Hepatocyte (in vitro differentiated cells): Measurements from ENCODE around the gene IL2RA. TPM values are rescaled to one million over a fixed set of nuclear protein-coding genes. Genes with fewer than 3 reads are reported as not detected.

Experiments
- DNase-seq: peaks from one replicate; pipeline ENCODE4 v3.0.0-alpha.2; 2016; ENCODE audit warnings: low spot score
- H2AFZ ChIP-seq: fragments of 200-600 bp; sonication (generic); 2 replicates; pipeline ENCODE4 v1.6.0; 2016; ENCODE audit warnings: antibody characterized with exemption, mild to moderate bottlenecking
- H3K27ac ChIP-seq: fragments of 200-600 bp; sonication (generic); 2 replicates; pipeline ENCODE4 v1.5.1; 2016; ENCODE audit warnings: mild to moderate bottlenecking
- H3K27me3 ChIP-seq: fragments of 200-600 bp; sonication (generic); 2 replicates; pipeline ENCODE4 v1.6.1; 2016
- H3K36me3 ChIP-seq: fragments of 200-600 bp; sonication (generic); replicated peaks from 2 replicates; pipeline ENCODE4 v1.5.1; 2016; ENCODE audit warnings: low read depth; ENCODE audit not compliant: insufficient read depth
- H3K4me1 ChIP-seq: fragments of 200-600 bp; sonication (generic); 2 replicates; pipeline ENCODE4 v1.5.1; 2016; ENCODE audit warnings: mild to moderate bottlenecking, moderate library complexity; ENCODE audit not compliant: insufficient read depth
- H3K4me2 ChIP-seq: fragments of 200-600 bp; sonication (generic); 2 replicates; pipeline ENCODE4 v1.6.0; 2016
- H3K4me3 ChIP-seq: fragments of 200-600 bp; sonication (generic); 2 replicates; pipeline ENCODE4 v1.5.1; 2016; ENCODE audit warnings: mild to moderate bottlenecking
- H3K79me2 ChIP-seq: fragments of 200-600 bp; sonication (generic); 2 replicates; pipeline ENCODE4 v1.6.0; 2017; ENCODE audit warnings: mild to moderate bottlenecking
- H3K9me2 ChIP-seq: fragments of 200-600 bp; sonication (generic); replicated peaks from 2 replicates; pipeline ENCODE4 v1.6.0; 2017; ENCODE audit warnings: mild to moderate bottlenecking; ENCODE audit not compliant: insufficient read depth
- H3K9me3 ChIP-seq: fragments of 200-600 bp; sonication (generic); 2 replicates; pipeline ENCODE4 v1.5.1; 2016; ENCODE audit warnings: low read depth, mild to moderate bottlenecking
- H4K20me1 ChIP-seq: fragments of 200-600 bp; sonication (generic); 2 replicates; pipeline ENCODE4 v1.6.0; 2016; ENCODE audit warnings: mild to moderate bottlenecking; ENCODE audit not compliant: insufficient read depth, poor library complexity, severe bottlenecking
- EZH2 ChIP-seq: fragments of 200-600 bp; sonication (generic); IDR thresholded peaks from 2 replicates; pipeline ENCODE4 v1.6.1; 2016; ENCODE audit warnings: antibody characterized with exemption, mild to moderate bottlenecking, borderline replicate concordance
- EZH2phosphoT487 ChIP-seq: fragments of 200-600 bp; sonication (generic); IDR thresholded peaks from one replicate; pipeline ENCODE4 v1.6.1; 2018; ENCODE audit warnings: antibody characterized with exemption, mild to moderate bottlenecking, low read depth, moderate library complexity; ENCODE audit not compliant: unreplicated experiment, severe bottlenecking
- WGBS: methylation state at CpG from one replicate; pipeline ENCODE4 v1.1.6; 2016; ENCODE audit warnings: low lambda C conversion rate; ENCODE audit errors: missing lambda C conversion rate; 5-methylcytosine and 5-hydroxymethylcytosine counted together
- polyA plus RNA-seq: library from polyadenylated mRNA; unstranded; fragments of >200 nt; fragmentation: Nextera tagmentation; extraction: Ambion mirVana; gene quantifications from 2 replicates; pipeline ENCODE4 v1.2.1, GENCODE V29; 2016
- total RNA-seq: library from RNA; depleted of rRNA; stranded (reverse); fragments of >200 nt; gene quantifications from 2 replicates; pipeline ENCODE4 v1.2.3, GENCODE V29; 2014
- TF ChIP-seq, protein P1 (sequence below): fragments of 200-600 bp; sonication (generic); IDR thresholded peaks from 2 replicates; pipeline ENCODE4 v1.5.1; 2016; ENCODE audit warnings: antibody characterized with exemption, mild to moderate bottlenecking; ENCODE audit not compliant: poor library complexity

The IL2RA gene
- total and polyA plus RNA-seq, 2 experiments from 2014 or later: not detected

DNA sequence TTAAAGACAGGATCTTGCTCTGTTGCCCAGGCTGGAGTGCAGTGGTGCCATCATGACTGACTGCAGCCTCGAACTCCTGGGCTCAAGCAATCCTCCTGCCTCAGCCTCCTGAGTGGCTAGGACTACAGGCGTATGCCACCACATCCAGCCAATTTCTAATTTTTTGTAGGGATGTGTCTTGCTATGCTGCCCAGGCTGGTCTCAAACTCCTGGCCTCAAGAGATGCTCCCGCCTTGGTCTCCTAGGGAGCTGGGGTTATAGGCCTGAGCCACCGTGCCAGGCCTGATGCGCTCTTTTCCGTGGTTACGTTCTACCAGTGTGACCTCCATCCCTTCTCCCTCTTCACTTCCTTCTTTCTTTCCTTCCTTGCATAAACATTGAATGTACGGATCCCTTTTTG is 50.6 kb downstream of the IL2RA start:
- Histone ChIP-seq H3K4me2 (no peak overlapping the region), H3K4me1 (no peaks in the 10 kb centered on the region), H2AFZ (no peak overlapping the region), H3K9me2 (no peaks in the 10 kb centered on the region), H3K27me3 (no peaks in the 10 kb centered on the region), H3K36me3 (no peaks in the 10 kb centered on the region), H4K20me1 (no peaks in the 10 kb centered on the region), H3K9me3 (no peaks in the 10 kb centered on the region), H3K79me2 (no peaks in the 10 kb centered on the region), H3K4me3 (no peak overlapping the region), H3K27ac (no peak overlapping the region)
- no peak for DNase-seq
- WGBS: 94% methylated on average over 8 of the region's 8 CpGs
- TF ChIP-seq EZH2 (no peak), EZH2phosphoT487 (no peak)
- TF ChIP-seq, protein P1, sequence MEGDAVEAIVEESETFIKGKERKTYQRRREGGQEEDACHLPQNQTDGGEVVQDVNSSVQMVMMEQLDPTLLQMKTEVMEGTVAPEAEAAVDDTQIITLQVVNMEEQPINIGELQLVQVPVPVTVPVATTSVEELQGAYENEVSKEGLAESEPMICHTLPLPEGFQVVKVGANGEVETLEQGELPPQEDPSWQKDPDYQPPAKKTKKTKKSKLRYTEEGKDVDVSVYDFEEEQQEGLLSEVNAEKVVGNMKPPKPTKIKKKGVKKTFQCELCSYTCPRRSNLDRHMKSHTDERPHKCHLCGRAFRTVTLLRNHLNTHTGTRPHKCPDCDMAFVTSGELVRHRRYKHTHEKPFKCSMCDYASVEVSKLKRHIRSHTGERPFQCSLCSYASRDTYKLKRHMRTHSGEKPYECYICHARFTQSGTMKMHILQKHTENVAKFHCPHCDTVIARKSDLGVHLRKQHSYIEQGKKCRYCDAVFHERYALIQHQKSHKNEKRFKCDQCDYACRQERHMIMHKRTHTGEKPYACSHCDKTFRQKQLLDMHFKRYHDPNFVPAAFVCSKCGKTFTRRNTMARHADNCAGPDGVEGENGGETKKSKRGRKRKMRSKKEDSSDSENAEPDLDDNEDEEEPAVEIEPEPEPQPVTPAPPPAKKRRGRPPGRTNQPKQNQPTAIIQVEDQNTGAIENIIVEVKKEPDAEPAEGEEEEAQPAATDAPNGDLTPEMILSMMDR: no peak

DNA sequence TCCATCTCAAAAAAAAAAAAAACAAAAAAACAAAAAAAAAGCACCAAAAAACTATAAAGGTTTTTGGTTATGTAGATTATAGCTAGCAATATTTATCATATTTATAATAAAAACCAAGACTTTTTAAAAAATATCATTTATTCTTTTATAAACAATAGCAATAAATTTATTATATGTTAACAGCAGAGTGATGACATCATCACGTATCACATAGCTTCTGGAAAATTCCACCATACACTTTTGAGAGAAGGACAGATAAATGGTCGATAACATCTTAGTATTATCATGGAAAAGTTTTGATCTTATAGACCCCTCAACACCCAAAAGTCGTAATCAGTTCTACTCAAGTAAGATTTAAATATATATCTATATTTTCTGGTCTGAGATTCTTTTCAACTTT is 51.6 kb downstream of the IL2RA start:
- TF ChIP-seq, protein P1: no peak
- TF ChIP-seq EZH2phosphoT487 (no peak), EZH2 (no peak)
- 93% methylated on average over 3 of the region's 3 CpGs for WGBS
- no peaks in the 10 kb centered on the region for H3K79me2 ChIP-seq

DNA sequence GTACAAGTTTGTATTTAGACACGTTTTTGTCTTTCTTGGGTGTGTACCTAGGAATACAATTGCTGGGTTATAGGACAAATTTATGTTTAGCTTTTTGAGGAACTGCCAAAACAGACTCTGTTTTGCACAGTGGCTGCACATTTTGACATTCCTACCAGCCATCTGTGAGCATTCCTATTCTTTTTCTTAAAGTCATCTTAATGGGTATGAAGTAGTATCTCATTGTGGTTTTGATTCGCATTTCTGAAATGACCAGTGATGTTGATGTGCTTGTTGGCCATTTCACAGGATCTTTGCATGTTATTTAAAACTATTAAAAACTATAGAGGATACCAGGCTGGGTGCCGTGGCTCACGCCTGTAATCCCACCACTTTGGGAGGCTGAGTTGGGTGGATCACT is 52.2 kb downstream of the IL2RA start:
- Histone ChIP-seq H3K4me1 (no peaks in the 10 kb centered on the region), H3K9me2 (no peaks in the 10 kb centered on the region), H3K79me2 (no peaks in the 10 kb centered on the region), H3K4me2 (no peak overlapping the region), H3K9me3 (no peaks in the 10 kb centered on the region), H3K4me3 (no peak overlapping the region), H3K36me3 (no peaks in the 10 kb centered on the region), H3K27me3 (no peaks in the 10 kb centered on the region), H2AFZ (no peak overlapping the region), H3K27ac (no peak overlapping the region), H4K20me1 (no peaks in the 10 kb centered on the region)
- 89% methylated on average over 4 of the region's 4 CpGs for WGBS
- TF ChIP-seq, protein P1: no peak
- TF ChIP-seq EZH2: no peak
- no peak for DNase-seq

More for the DNA sequence above, 51.6 kb downstream of the IL2RA start:
- no peaks in the 10 kb centered on the region for H3K9me3 ChIP-seq
- H3K9me2 ChIP-seq: no peaks in the 10 kb centered on the region
- DNase-seq: no peak
- H3K27ac ChIP-seq: no peak overlapping the region
- H3K36me3 ChIP-seq: no peaks in the 10 kb centered on the region
- no peak overlapping the region for H2AFZ ChIP-seq
- H4K20me1 ChIP-seq: no peaks in the 10 kb centered on the region
- no peak overlapping the region for H3K4me2 ChIP-seq
- no peak overlapping the region for H3K4me3 ChIP-seq
- H3K27me3 ChIP-seq: no peaks in the 10 kb centered on the region
- H3K4me1 ChIP-seq: no peaks in the 10 kb centered on the region

DNA sequence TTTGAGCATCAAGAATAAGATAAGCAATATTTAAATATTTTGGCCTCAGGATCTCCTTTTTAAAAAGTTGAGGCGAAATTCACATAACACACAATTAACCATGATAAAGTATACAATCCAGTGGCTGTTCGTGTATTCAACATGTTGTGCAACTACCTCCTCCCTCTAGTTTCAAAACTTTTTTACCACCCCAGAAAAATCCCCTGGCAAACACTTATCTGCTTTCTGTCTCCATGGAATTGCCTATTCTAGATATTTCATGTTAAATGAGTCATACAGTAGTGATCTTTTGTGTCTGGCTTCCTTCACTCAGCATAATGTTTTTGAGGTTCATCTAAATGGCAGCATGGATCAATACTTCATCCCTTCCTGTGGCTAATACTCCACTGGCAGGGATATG is 53.0 kb downstream of the IL2RA start:
- H3K9me3 ChIP-seq: no peaks in the 10 kb centered on the region
- H3K27me3 ChIP-seq: no peaks in the 10 kb centered on the region
- TF ChIP-seq EZH2phosphoT487: no peak
- no peak for TF ChIP-seq EZH2
- TF ChIP-seq, protein P1: no peak

More for the DNA sequence above, 53.0 kb downstream of the IL2RA start:
- WGBS: 80% methylated on average over 2 of the region's 2 CpGs
- Histone ChIP-seq H3K4me3 (no peak overlapping the region), H4K20me1 (no peaks in the 10 kb centered on the region), H3K4me1 (no peaks in the 10 kb centered on the region), H3K79me2 (no peaks in the 10 kb centered on the region), H3K27ac (peak overlapping the region; percentile 32), H3K4me2 (peak overlapping the region; percentile 59), H2AFZ (no peak overlapping the region), H3K9me2 (no peaks in the 10 kb centered on the region), H3K36me3 (no peaks in the 10 kb centered on the region)
- DNase-seq: no peak
